T follicular helper cell (primary cell): ENCODE data around the gene VPS33A.

Source experiments
- DNase-seq: peaks from one replicate; pipeline ENCODE4 v3.0.0-alpha.2; 2020; ENCODE audit warnings: low read depth

The VPS33A gene

GRCh38 chr12:122182887-122183587 lies 83.3 kb downstream of the VPS33A start, which contains the start of gene LRRC43:
Gene LRRC43 (plus strand): TSS chr12:122183123. CDS start chr12:122183145, 22 bp downstream.
- DNase-seq, result no peak
